Measurements from ENCODE around the gene LARP7. TPM values are rescaled to one million over a fixed set of nuclear protein-coding genes. Genes with fewer than 3 reads are reported as not detected.
"Not testable (repeated sequence)": the region's sequence is repeated elsewhere in the genome, so short reads cannot be mapped to it uniquely, and the experiment has no call there.

The LARP7 gene
- polyA plus RNA-seq, 4 donors = 88.2 to 127 (median 116) TPM

- no peak for DNase-seq (ENCODE audit: low read depth in 4 of 4, low spot score in 2 of 4)
Observed at GRCh38 chr4:112648263-112649054, 11.5 kb downstream of the LARP7 start.

- no peak for DNase-seq (ENCODE audit: low read depth in 4 of 4, low spot score in 2 of 4)
Observed at GRCh38 chr4:112649055-112649408, 12.1 kb downstream of the LARP7 start.

- no peak for DNase-seq (ENCODE audit: low read depth in 4 of 4, low spot score in 2 of 4)
Observed at GRCh38 chr4:112650332-112650731, 13.4 kb downstream of the LARP7 start.

GRCh38 chr4:112651641-112652040, 14.7 kb downstream of the LARP7 start:
- no peak for DNase-seq (ENCODE audit: low read depth in 4 of 4, low spot score in 2 of 4)

- no peak for DNase-seq (ENCODE audit: low read depth in 4 of 4, low spot score in 2 of 4)
Observed at GRCh38 chr4:112652216-112652615, 15.3 kb downstream of the LARP7 start.

GRCh38 chr4:112655270-112655669, 18.3 kb downstream of the LARP7 start:
- DNase-seq (ENCODE audit: low read depth in 4 of 4, low spot score in 2 of 4) = no peak

GRCh38 chr4:112656115-112656514, 19.2 kb downstream of the LARP7 start:
- not testable (repeated sequence) for DNase-seq (ENCODE audit: low read depth in 4 of 4, low spot score in 2 of 4)

GRCh38 chr4:112664611-112665010, 27.7 kb downstream of the LARP7 start:
- DNase-seq (ENCODE audit: low read depth in 4 of 4, low spot score in 2 of 4) = no peak

- no peak for DNase-seq (ENCODE audit: low read depth in 4 of 4, low spot score in 2 of 4)
Observed at GRCh38 chr4:112668131-112668530, 31.2 kb downstream of the LARP7 start.

- no peak for DNase-seq (ENCODE audit: low read depth in 4 of 4, low spot score in 2 of 4)
Observed at GRCh38 chr4:112673076-112673475, 36.1 kb downstream of the LARP7 start.

- no peak for DNase-seq (ENCODE audit: low read depth in 4 of 4, low spot score in 2 of 4)
Observed at GRCh38 chr4:112673686-112674085, 36.7 kb downstream of the LARP7 start.

GRCh38 chr4:112674376-112674775, 37.4 kb downstream of the LARP7 start:
- no peak for DNase-seq (ENCODE audit: low read depth in 4 of 4, low spot score in 2 of 4)

GRCh38 chr4:112677519-112678091, 40.7 kb downstream of the LARP7 start:
- no peak for DNase-seq (ENCODE audit: low read depth in 4 of 4, low spot score in 2 of 4)

GRCh38 chr4:112680996-112681395, 44.1 kb downstream of the LARP7 start:
- no peak for DNase-seq (ENCODE audit: low read depth in 4 of 4, low spot score in 2 of 4)

- no peak for DNase-seq (ENCODE audit: low read depth in 4 of 4, low spot score in 2 of 4)
Observed at GRCh38 chr4:112693507-112693906, 56.6 kb downstream of the LARP7 start.

- no peak for DNase-seq (ENCODE audit: low read depth in 4 of 4, low spot score in 2 of 4)
Observed at GRCh38 chr4:112700679-112701078, 63.7 kb downstream of the LARP7 start.

- no peak for DNase-seq (ENCODE audit: low read depth in 4 of 4, low spot score in 2 of 4)
Observed at GRCh38 chr4:112702892-112703291, 65.9 kb downstream of the LARP7 start.

GRCh38 chr4:112704322-112704721, 67.4 kb downstream of the LARP7 start:
- no peak for DNase-seq (ENCODE audit: low read depth in 4 of 4, low spot score in 2 of 4)

GRCh38 chr4:112704991-112705845, 68.3 kb downstream of the LARP7 start:
- DNase-seq (ENCODE audit: low read depth in 4 of 4, low spot score in 2 of 4) = peak in 2 of 4 donors; percentile 15 to 41

GRCh38 chr4:112705891-112706839, 69.2 kb downstream of the LARP7 start:
- peak in 2 of 4 donors; percentile 4 to 15 for DNase-seq (ENCODE audit: low read depth in 4 of 4, low spot score in 2 of 4)
